Subcutaneous abdominal adipose tissue (tissue), 5 donors: ENCODE data around the gene ASS1.

ENCODE experiments used
- H3K27ac ChIP-seq: one replicate; pipeline ENCODE4 v1.7.0; 2013; ENCODE audit warnings: low read depth, mild to moderate bottlenecking, inconsistent platforms, low read length, moderate library complexity
- H3K27me3 ChIP-seq, 5 donors: one replicate each; pipeline ENCODE4 v1.7.0; 2013; ENCODE audit warnings: low read length in 5 of 5, inconsistent platforms in 1 of 5; ENCODE audit not compliant: control insufficient read depth in 5 of 5, insufficient read depth in 4 of 5
- H3K36me3 ChIP-seq, 5 donors: one replicate each; pipeline ENCODE4 v1.7.0; 2013; ENCODE audit warnings: low read length in 5 of 5; ENCODE audit not compliant: control insufficient read depth in 5 of 5, insufficient read depth in 5 of 5
- H3K4me1 ChIP-seq, 5 donors: one replicate each; pipeline ENCODE4 v1.7.0; 2013; ENCODE audit warnings: low read length in 5 of 5, mild to moderate bottlenecking in 3 of 5, moderate library complexity in 1 of 5; ENCODE audit not compliant: control insufficient read depth in 5 of 5, insufficient read depth in 5 of 5
- H3K4me3 ChIP-seq, 5 donors: one replicate each; pipeline ENCODE4 v1.7.0; 2013; ENCODE audit warnings: low read length in 5 of 5, low read depth in 1 of 5
- H3K9ac ChIP-seq, 5 donors: one replicate each; pipeline ENCODE4 v1.7.0; 2013; ENCODE audit warnings: low read length in 5 of 5, mild to moderate bottlenecking in 4 of 5, moderate library complexity in 3 of 5
- H3K9me3 ChIP-seq, 5 donors: one replicate each; pipeline ENCODE4 v1.7.0; 2013; ENCODE audit warnings: low read length in 5 of 5; ENCODE audit not compliant: control insufficient read depth in 5 of 5
- donor health status: healthy.
- donor health status: healthy.
- donor health status: healthy.
- donor health status: healthy.
- donor health status: healthy.

The ASS1 gene

GRCh38 chr9:130499804-130500263 is 55.1 kb downstream of the ASS1 start:
- H3K4me1 ChIP-seq = peaks cover 0 to 10% (median 0%) of the 10 kb centered on the region in 5 donors
- H3K36me3 ChIP-seq = peaks cover 3 to 70% (median 60%) of the 10 kb centered on the region in 5 donors
- H3K27ac ChIP-seq = no peak overlapping the region

GRCh38 chr9:130500340-130501180 is 55.8 kb downstream of the ASS1 start:
- no peak overlapping the region for H3K9ac ChIP-seq
- H3K4me1 ChIP-seq = peaks cover 0 to 10% (median 0%) of the 10 kb centered on the region in 5 donors
- H3K4me3 ChIP-seq = no peak overlapping the region
- H3K36me3 ChIP-seq = peaks cover 3 to 63% (median 54%) of the 10 kb centered on the region in 5 donors
- H3K27me3 ChIP-seq = no peaks in the 10 kb centered on the region
- peaks cover 0 to 2% (median 0%) of the 10 kb centered on the region in 5 donors for H3K9me3 ChIP-seq
- H3K27ac ChIP-seq = no peak overlapping the region

More at GRCh38 chr9:130499804-130500263, 55.1 kb downstream of the ASS1 start:
- H3K4me3 ChIP-seq = no peak overlapping the region
- no peak overlapping the region for H3K9ac ChIP-seq
- peaks cover 0 to 6% (median 3%) of the 10 kb centered on the region in 5 donors for H3K9me3 ChIP-seq
- H3K27me3 ChIP-seq = no peaks in the 10 kb centered on the region

- Histone ChIP-seq H3K36me3 (peaks cover 3 to 53% (median 43%) of the 10 kb centered on the region in 5 donors), H3K9ac (no peak overlapping the region), H3K27me3 (no peaks in the 10 kb centered on the region), H3K27ac (no peak overlapping the region), H3K4me1 (peaks cover 0 to 10% (median 0%) of the 10 kb centered on the region in 5 donors), H3K4me3 (no peak overlapping the region), H3K9me3 (no peaks in the 10 kb centered on the region)
These were observed 56.9 kb downstream of the ASS1 start for GRCh38 chr9:130501639-130502038.

- Histone ChIP-seq H3K27me3 (peaks cover 0 to 4% (median 0%) of the 10 kb centered on the region in 5 donors), H3K9me3 (peaks cover 0 to 10% (median 7%) of the 10 kb centered on the region in 5 donors), H3K36me3 (no peaks in the 10 kb centered on the region), H3K4me3 (no peak overlapping the region), H3K9ac (no peak overlapping the region), H3K4me1 (no peaks in the 10 kb centered on the region), H3K27ac (no peak overlapping the region)
These were observed 63.5 kb downstream of the ASS1 start for GRCh38 chr9:130508218-130508617.

- H3K27me3 ChIP-seq = peaks cover 0 to 6% (median 3%) of the 10 kb centered on the region in 5 donors
- no peak overlapping the region for H3K27ac ChIP-seq
- no peaks in the 10 kb centered on the region for H3K4me1 ChIP-seq
- peaks cover 0 to 10% (median 7%) of the 10 kb centered on the region in 5 donors for H3K9me3 ChIP-seq
- no peak overlapping the region for H3K9ac ChIP-seq
- H3K4me3 ChIP-seq = no peak overlapping the region
- no peaks in the 10 kb centered on the region for H3K36me3 ChIP-seq
These were observed 67.4 kb downstream of the ASS1 start for GRCh38 chr9:130512199-130512598.

- Histone ChIP-seq H3K4me1 (no peaks in the 10 kb centered on the region), H3K4me3 (no peak overlapping the region), H3K36me3 (no peaks in the 10 kb centered on the region), H3K27me3 (peaks cover 2 to 11% (median 3%) of the 10 kb centered on the region in 5 donors), H3K27ac (no peak overlapping the region), H3K9ac (no peak overlapping the region), H3K9me3 (peaks cover 0 to 10% (median 7%) of the 10 kb centered on the region in 5 donors)
These were observed 68.3 kb downstream of the ASS1 start for GRCh38 chr9:130513078-130513477.

GRCh38 chr9:130518233-130518632 is 73.5 kb downstream of the ASS1 start:
- no peaks in the 10 kb centered on the region for H3K36me3 ChIP-seq
- H3K4me1 ChIP-seq = no peaks in the 10 kb centered on the region
- H3K9ac ChIP-seq = no peak overlapping the region
- H3K27ac ChIP-seq = no peak overlapping the region
- H3K9me3 ChIP-seq = no peaks in the 10 kb centered on the region
- H3K27me3 ChIP-seq = peaks cover 10 to 15% (median 12%) of the 10 kb centered on the region in 5 donors
- no peak overlapping the region for H3K4me3 ChIP-seq

- Histone ChIP-seq H3K9ac (no peak overlapping the region), H3K4me3 (no peak overlapping the region), H3K4me1 (no peaks in the 10 kb centered on the region), H3K27me3 (peaks cover 14 to 19% (median 17%) of the 10 kb centered on the region in 5 donors), H3K27ac (no peak overlapping the region), H3K9me3 (no peaks in the 10 kb centered on the region), H3K36me3 (no peaks in the 10 kb centered on the region)
These were observed 74.4 kb downstream of the ASS1 start for GRCh38 chr9:130518943-130519799.

- no peak overlapping the region for H3K27ac ChIP-seq
- no peaks in the 10 kb centered on the region for H3K9me3 ChIP-seq
- H3K36me3 ChIP-seq = no peaks in the 10 kb centered on the region
- no peaks in the 10 kb centered on the region for H3K4me1 ChIP-seq
- no peak overlapping the region for H3K4me3 ChIP-seq
- H3K27me3 ChIP-seq = peaks cover 17 to 24% (median 21%) of the 10 kb centered on the region in 5 donors
- no peak overlapping the region for H3K9ac ChIP-seq
These were observed 75.2 kb downstream of the ASS1 start for GRCh38 chr9:130519927-130520326.
